ENCODE results near the gene OBSL1.

DNA sequence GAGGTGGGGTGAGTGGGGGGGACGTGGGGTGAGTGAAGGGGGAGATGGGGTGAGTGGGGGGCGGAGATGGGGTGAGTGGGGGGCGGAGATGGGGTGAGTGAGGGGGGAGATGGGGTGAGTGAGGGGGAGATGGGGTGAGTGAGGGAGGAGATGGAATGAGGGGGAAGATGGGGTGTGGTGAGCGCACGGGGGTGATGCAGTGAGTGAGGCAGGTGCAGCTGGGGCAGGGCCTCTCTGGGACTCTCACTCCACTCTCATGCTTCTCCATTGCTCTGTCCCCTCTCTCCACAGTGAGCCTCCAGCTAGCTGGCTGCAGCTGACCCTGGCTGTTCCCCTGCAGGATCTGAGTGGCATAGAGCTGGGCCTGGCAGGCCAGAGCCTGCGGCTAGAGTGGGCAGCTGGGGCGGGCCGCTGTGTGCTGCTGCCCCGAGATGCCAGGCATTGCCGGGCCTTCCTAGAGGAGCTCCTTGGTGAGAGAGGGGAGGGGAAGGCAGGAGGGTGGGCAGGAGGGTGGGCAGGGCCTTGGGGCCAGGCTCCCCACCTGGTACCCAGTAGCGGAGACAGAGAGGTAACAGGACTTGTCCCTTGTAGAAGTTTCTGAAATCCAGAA lies 42.2 kb upstream of the OBSL1 start:
- TF ChIP-seq, protein P1, sequence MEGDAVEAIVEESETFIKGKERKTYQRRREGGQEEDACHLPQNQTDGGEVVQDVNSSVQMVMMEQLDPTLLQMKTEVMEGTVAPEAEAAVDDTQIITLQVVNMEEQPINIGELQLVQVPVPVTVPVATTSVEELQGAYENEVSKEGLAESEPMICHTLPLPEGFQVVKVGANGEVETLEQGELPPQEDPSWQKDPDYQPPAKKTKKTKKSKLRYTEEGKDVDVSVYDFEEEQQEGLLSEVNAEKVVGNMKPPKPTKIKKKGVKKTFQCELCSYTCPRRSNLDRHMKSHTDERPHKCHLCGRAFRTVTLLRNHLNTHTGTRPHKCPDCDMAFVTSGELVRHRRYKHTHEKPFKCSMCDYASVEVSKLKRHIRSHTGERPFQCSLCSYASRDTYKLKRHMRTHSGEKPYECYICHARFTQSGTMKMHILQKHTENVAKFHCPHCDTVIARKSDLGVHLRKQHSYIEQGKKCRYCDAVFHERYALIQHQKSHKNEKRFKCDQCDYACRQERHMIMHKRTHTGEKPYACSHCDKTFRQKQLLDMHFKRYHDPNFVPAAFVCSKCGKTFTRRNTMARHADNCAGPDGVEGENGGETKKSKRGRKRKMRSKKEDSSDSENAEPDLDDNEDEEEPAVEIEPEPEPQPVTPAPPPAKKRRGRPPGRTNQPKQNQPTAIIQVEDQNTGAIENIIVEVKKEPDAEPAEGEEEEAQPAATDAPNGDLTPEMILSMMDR (conservative IDR thresholded peaks at IDR 0.05 in 1 of 2, IDR thresholded peaks at IDR 0.05 in 1 of 2; ENCODE audit: extremely low read depth in 1 of 2, insufficient read depth in 1 of 2, low read depth in 1 of 2, low read length in 2 of 2), result no peak
- no peak for TF ChIP-seq EZH2 (IDR thresholded peaks at IDR 0.05; ENCODE audit: borderline replicate concordance, low read length)

Measured in mammary epithelial cell (primary cell).